PFSK-1 (cell line): ENCODE measurements around the gene CPXM1.

ENCODE experiments used
- FOXP2 ChIP-seq: optimal IDR thresholded peaks from 2 replicates; pipeline ENCODE3; 2011; ENCODE audit warnings: borderline replicate concordance, control low read depth, inconsistent platforms; ENCODE audit not compliant: insufficient read depth; ENCODE audit errors: extremely low read length, extremely low read depth
- POLR2AphosphoS5 ChIP-seq: IDR thresholded peaks from 2 replicates; pipeline ENCODE4 v1.6.1; 2012; ENCODE audit warnings: low read depth, mild to moderate bottlenecking, control low read depth, low read length, moderate library complexity
- REST ChIP-seq, 2 experiments: IDR thresholded peaks; 2 replicates each; pipeline versions ENCODE4 v1.6.1 to v1.8.0; 2011 to 2012; ENCODE audit warnings: low read depth in 2 of 2, low read length in 2 of 2, control low read depth in 1 of 2, inconsistent platforms in 1 of 2, mild to moderate bottlenecking in 1 of 2, moderate library complexity in 1 of 2; ENCODE audit not compliant: insufficient read depth in 1 of 2
- SIN3A ChIP-seq: IDR thresholded peaks from 2 replicates; pipeline ENCODE4 v1.6.1; 2012; ENCODE audit warnings: mild to moderate bottlenecking, low read length, moderate library complexity, borderline replicate concordance; ENCODE audit not compliant: insufficient read depth
- TAF1 ChIP-seq: IDR thresholded peaks from 2 replicates; pipeline ENCODE4 v1.6.1; 2012; ENCODE audit warnings: low read length, control low read depth, borderline replicate concordance; ENCODE audit not compliant: insufficient read depth

The CPXM1 gene

DNA sequence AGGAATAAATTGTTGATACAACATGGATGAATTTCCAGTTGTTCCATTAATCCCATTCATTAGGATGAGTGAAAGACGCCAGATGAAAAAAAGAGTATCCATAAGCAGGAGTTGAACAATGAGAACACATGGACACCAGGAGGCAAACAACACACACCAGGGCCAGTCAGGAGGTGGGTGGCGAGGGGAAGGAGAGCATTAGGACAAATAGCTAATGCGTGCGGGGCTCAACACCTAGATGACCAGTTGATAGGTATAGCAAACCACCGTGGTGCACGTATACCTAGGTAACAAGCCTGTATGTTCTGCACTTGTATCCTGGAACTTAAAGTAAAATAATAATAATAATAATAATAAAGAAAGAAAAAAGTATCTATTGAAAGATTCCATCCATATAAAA lies 28.9 kb upstream of the CPXM1 start:
- TF ChIP-seq POLR2AphosphoS5: no peak
- TF ChIP-seq REST (IDR thresholded peaks at IDR 0.05; ENCODE audit: insufficient read depth in 1 of 2, low read depth in 2 of 2, low read length in 2 of 2): no peak
- TF ChIP-seq FOXP2: no peak
- no peak for TF ChIP-seq TAF1
- no peak for TF ChIP-seq SIN3A

GRCh38 chr20:2826655-2827054 lies 26.2 kb upstream of the CPXM1 start:
- TF ChIP-seq SIN3A: no peak
- no peak for TF ChIP-seq POLR2AphosphoS5
- TF ChIP-seq TAF1: no peak
- TF ChIP-seq REST (IDR thresholded peaks at IDR 0.05; ENCODE audit: insufficient read depth in 1 of 2, low read depth in 2 of 2, low read length in 2 of 2): no peak
- no peak for TF ChIP-seq FOXP2

DNA sequence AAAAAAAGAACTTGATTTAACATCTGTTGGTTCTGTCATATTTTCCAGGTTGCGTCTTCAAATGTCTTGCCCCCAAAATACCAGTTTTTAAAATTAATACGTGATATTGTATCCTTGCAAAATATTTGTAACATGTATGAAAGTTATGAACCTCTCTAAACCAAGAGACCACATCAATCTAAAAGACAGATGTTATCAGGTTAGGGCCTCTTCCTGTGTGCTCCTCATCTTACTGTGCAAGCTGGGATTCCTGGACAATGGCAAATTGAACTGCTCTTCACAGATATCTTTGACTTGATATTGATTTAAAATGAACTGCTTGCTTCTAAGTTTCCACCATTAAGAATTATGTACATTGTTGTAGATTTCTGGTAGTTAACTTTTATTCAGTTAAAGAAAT lies 25.3 kb upstream of the CPXM1 start:
- TF ChIP-seq POLR2AphosphoS5: no peak
- no peak for TF ChIP-seq SIN3A
- no peak for TF ChIP-seq FOXP2

- TF ChIP-seq REST (IDR thresholded peaks at IDR 0.05; ENCODE audit: insufficient read depth in 1 of 2, low read depth in 2 of 2, low read length in 2 of 2) (no peak), FOXP2 (no peak)
Observed at GRCh38 chr20:2822073-2822472, 21.6 kb upstream of the CPXM1 start.

DNA sequence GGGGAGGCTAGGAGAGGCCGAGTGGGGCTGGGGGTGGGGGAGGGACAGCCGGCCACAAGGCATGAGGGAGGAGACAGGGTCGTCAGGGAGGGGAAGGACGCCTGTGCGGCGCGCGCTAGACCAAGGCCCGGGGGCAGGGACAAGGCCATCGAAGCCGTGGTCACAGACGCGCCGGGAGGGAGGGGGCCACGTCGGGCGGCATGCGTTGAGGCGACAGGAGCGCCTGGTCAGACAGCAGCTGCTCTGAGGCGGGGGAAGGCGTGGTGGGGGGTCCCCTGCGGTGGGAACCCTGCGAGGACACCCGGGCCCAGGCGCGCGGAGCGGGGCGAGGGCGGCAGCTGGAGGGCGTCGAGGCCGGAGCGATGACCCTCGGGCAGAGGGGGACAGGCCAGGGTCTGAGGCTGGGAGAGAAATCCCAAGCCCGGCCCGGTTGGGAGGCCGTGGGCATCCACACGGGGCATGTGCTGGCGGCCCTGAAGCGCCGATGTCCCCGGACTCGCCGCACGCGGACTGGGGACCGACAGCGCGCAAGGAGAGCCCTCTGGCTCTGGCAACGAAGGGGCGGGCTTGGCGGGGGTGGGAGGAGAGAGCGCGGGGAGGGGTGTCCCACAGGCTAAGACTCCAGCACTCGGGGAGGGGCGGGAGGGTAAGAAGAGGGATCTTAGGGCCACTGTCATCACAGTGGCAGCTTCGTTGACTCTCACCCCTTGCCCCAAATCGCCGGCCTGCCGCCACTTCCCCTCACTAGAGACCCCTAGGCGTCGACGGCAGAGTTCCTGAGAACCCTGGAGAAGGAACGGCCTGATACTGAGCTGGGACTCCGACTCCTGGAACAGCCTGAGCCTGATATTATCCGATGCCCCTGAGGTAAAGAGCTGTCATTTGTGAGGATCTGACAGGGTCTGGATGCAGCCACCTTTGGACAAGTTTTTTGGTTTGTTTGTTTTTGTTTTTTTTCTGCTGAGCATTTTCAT lies 20.8 kb upstream of the CPXM1 start:
- no peak for TF ChIP-seq SIN3A
- TF ChIP-seq REST (IDR thresholded peaks at IDR 0.05; ENCODE audit: insufficient read depth in 1 of 2, low read depth in 2 of 2, low read length in 2 of 2): no peak
- no peak for TF ChIP-seq FOXP2
- TF ChIP-seq POLR2AphosphoS5: no peak
- no peak for TF ChIP-seq TAF1
